HG03139 (cell line): ENCODE data around the gene TRAIP.
"Not testable (repeated sequence)": the region's sequence is repeated elsewhere in the genome, so short reads cannot be mapped to it uniquely, and the experiment has no call there.

Experiments used
- ATAC-seq: cut with Tn5 transposase; IDR thresholded peaks from one replicate; pipeline ENCODE4 v1.9.1; 2021; ENCODE audit not compliant: unreplicated experiment

Gene TRAIP

DNA sequence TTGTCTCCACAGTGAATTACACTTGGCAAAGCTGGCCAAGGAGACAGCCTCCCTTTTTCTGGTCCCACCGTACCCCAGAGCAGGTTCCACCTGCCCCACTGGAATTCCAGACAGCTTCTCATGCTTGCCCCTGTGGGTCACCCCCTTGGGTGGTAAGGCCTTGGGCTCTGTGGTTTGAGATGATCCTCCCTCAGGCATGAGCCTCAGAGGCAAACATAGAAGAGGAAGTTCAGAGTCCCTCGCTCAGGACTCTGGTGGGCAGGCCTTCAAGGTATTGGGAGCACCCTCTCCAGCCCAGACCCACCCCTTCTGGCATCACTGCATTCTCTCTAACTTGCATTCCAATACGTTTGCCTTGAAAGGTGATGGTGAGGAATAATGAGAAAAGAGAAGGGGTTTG lies 25.0 kb downstream of the TRAIP start:
- no peak for ATAC-seq

DNA sequence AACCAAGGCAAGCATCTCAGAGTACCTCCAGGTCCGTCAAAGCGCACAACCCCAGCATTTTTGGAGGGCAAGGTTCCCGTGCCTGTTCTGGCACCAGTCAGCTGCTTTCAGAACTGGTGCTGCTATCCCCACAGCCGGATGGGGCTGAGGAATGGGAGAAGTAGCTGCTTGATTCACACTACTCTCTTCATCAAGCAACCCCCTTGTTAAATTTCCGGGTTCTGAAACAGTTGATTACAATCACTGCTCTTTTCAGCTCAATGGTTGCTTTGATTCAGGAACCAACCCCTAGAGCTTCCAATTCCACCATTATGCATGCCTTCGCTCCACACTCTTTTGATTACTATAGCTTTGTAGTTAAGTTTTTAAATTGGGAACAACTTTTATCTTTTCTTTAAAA lies 30.3 kb downstream of the TRAIP start:
- ATAC-seq: no peak

DNA sequence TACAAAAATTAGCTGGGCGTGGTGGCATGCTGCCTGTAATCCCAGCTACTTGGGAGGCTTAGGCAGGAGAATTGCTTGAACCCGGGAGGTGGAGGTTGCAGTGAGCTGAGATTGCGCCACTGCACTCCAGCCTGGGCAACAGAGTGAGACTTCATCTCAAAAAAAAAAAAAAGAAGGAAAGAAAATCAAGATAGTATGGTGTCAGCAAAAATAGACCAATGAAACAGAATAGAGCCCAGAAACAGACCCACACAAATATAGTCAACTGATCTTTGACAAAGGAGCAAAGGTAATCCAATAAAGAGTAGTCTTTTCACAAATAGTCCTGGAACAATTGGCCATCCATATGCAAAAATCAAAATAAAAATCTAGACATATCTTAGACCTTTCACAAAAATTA lies 33.2 kb downstream of the TRAIP start:
- ATAC-seq: not testable (repeated sequence)

DNA sequence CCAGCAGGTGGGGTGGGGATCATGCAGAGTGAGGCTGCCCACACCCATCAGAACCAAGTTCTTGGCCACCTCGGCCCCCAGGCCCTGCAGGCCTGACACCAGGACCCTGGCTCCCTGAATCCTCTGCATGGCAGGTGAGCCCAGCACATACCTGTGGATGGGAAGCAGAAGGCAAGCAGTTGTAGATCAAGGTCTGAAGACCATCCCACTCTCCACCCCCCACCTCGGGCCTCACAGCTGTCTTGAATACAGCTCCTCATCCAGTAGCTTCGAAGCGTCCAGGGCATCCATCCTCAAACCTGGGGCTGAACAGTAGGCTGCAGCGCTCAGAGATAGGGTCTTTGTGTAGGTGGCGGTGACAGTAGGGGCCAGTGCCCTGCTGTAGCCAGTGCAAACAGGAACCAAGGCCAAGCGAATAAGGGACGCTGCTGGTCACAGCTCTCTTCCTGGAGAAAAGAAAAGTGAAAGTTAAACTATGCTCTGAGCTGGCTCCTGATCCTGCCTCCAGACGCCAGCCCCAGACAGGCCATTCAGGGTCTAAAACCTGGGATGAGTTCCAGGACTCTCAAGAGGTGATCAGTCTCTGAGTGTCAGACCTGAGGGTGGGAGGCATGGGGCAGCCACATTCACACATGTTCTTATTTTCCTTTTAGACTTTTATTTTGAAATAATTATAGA lies 42.7 kb downstream of the TRAIP start, which contains the start of gene UBA7:
Gene UBA7, minus strand, starts transcription at position 457 of the 678 bp plus-strand sequence. Its CDS starts 166 bp downstream, at position 291.
- peak; percentile 64 for ATAC-seq

DNA sequence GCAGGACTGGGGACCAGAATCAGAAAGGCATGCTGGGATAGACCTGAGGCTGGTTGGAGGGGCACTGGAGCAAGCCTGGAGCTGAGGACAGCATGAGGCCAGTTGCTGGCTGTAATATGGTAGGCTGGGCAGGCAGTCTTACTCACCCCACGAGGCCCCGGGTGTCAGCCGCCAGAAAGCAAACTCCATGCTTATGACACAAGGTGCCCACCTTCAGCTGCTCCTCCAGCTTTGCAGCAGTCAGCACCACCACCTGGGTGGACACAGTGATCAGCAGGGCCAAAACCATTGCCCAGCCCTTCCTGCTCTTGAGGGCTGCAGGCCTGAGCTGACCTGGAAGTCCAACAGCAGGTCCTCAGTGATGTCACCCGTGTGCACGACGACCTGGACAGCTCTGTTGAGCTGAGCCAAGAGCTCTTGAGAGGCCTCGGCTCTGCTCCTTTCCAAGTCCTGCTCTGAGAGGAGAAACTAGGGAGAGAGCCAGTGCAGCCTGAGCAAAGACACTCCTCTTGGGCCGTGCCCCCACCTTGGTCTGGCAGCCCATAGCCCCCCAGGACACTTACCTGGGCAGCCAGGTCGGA lies 43.4 kb downstream of the TRAIP start:
- no peak for ATAC-seq

DNA sequence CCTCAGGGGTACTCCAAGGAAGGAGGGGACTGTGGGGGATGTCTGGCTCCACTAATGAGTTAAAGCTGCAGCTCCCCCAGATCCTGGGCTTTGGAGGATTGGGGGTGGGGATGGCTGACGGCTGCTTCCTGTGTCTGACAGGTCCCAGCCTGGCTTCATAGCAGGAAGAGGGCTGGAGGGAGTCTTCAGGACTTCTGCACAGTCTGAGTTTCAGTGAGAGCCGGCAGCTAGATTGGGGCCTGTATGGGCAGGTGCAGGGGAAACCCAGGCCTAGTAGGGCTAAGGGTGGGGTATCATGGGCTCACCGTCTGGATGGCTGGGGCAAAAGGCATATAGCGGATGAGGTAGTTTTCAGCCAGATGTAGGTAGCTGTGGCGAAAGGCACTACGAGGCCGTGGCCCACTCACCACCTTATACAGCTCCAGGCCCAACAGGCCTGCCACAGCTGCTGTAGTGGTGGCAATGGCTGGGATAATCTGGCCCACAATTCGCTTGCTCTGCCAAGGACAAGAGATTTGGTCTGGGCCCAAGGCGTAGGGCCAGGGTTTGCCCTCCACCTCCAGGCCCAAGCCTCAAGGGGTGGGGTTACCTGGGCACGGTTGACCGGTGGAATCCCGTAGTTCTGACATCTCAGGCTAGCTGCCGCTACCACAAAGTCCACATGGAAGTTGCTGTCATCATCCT lies 48.8 kb downstream of the TRAIP start:
- no peak for ATAC-seq

DNA sequence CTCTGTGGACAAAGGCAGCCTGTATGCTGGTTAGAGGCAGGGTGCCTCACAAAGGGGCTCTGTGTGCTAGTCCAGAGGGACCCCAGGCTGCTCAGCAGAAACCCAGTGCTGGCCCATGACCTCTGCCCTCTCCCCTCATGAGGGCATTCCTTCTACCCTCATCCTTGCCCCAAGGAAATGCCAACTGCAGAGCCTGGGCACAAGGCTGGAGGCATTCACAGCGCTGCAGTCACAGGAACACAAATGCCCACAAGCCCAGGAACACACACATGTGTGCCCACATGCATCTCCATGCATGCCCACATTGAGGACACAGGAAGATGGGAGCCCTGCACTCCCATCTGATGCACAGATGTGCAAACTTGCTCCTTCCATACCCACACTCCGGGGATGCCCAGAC lies 49.5 kb downstream of the TRAIP start:
- no peak for ATAC-seq

DNA sequence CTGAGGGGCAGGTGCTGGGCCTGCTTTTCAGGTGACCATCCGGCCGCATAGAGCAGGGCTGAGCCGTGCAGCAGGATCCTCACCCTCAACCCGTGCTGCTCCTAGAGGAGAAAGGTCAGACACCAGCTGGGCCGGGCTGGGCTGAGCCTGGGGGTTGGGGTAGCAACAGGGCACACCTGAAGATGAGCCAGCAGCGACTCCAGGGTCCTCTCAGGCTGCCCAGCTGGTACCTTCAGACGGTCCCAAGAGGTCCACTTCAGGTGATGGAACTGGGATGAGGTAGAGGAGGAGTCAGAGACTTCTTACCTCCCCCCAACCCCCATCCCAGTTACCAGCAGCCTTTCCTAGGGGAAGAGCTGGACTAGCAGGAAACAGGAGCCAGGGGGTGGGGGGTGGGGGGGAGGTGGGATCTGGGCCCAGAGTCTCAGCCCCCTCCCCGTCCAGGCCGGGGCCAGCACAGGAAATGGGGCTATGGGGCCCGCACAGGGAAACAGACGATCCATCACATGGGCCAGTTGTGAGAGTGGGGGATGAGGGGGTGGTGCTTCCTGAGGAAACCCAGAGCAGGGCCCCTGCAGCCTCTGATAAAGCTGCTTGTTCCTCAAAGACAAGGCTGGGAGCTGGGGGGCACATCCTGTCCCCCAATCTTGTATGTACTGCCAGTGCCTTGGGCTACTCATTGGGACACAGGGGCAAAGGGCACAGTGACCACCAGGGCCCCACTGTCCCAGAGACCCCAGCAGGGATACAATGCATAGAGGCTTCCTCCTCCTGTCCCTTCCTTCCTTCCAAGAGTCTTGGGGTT lies 50.3 kb downstream of the TRAIP start:
- ATAC-seq: no peak

DNA sequence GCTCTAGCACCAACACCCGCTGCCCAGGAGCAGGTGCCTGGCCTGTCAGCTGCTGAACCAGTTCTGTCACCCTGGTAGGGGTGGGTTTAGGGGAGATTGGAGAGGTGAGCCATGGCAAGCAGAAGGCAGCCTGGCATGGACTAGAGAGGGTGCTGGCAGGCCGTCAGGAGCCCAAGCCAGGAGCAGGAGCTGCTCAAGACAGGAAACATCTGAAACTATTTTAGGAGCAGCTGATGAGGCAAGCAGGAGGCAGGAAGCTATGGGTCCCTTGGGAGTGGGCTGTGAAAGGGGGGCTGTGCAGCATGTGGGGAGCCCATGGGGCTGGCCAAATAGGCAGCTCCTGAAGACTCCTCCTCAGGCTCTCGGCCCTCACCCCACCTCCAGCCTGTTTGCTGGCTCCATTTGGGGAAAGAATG lies 51.0 kb downstream of the TRAIP start:
- no peak for ATAC-seq

DNA sequence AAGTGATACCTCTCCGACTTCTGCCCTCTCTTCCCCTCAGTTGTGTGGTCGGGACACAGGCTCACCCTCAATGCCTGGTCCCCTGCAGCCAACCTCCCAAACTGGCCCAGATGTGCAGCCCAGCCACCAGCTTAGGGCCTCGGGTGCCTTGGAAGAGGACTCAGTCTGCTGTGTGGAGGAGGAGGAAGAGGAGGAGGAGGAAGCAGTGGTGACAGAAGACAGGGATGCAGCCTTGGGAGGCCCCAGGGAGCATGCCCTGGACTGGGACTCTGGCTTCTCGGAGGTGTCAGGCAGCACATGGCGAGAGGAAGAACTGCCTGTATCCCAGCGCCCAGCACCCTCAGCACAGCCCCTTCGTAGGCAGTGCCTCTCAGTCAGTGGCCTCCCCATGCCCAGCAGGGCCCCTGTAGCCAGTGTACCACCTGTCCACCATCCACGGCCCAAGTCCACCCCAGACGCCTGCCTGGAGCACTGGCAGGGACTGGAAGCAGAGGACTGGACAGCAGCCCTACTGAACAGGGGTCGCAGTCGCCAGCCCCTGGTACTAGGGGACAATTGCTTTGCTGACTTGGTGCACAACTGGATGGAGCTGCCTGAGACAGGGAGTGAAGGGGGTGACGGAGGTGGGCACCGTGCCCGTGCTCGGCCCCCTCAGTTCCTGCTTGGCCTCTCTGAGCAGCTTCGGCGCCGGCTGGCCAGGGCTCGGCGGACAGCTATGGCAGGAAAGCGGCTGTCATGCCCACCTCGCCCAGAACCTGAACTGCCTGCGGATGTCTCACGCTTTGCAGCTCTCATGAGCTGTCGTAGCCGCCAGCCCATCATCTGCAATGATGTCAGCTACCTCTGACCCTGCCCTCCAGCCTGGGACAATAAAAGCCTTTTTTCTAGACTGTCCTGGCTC lies 52.0 kb downstream of the TRAIP start:
- no peak for ATAC-seq

DNA sequence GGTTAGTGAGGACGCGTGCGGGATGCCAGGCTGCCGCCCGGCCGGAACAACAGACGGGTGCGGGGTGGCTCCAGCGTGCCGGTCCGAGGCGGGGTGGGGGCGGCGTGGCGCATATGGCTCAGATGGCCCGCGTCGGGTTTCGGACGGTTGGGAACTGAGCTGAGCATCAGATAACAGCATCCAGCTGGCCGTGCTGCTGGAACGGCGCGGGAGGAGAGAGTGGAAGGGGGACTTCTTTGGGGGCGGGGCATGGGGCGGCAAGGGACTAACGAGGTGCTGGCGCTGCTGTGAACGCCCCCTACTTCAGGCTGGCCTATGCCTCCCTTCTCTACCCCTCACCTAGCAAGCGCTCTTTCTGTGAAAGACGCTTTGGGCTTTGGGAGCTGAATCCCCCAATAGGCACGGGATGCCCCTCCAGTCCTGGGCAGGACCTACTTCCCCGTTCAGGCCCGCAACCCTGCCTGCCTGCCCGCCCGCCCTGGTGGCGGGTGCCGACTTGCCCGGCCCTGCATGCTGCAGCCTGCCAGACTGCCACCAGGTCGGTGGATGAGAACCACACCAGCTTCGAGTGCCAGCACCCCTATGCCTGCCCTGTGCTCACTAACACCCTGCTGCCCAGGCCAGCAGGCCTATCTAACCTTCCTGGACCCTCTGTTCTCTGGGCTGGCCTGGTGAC lies 52.8 kb downstream of the TRAIP start:
- no peak for ATAC-seq

DNA sequence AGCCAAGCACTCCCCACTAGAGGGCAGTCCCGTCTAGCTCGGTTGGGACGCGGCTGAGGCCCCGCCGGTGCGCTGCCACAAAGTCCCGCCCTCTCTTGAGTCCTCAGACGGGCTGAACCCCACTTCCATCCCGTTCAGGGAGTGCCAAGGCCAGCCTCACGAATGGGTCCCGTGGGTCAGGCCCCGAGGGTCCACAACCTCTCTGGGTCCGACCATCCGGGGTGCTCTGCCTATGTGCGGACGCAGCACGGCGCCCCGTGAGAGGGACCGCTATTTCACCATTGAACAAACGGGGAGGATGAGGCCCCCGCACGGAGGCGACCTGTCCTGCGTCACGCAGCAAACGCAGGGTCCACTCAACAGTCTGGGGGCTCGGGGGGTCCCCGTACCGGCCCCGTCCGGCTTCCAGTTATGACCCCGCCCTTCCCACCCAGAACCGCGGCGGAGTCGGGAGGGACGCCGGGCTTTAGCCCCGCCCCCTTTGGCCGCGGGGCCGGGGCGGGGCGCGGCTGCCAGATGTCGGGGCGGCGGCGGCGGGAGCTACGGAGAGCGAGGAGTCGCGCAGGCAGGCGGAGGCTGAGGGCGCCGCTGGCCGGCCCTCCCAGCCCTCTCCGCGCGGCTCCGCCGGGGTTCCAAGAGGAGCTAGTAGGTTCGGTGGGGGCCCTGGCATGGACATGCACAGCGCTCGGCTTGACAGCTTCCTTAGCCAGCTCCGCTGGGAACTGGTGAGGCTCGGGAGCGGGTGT lies 53.5 kb downstream of the TRAIP start, which contains the start of gene INKA1:
Gene INKA1, plus strand, starts transcription at position 543 of the 746 bp plus-strand sequence. Its CDS starts 132 bp downstream, at position 675.
- ATAC-seq: peak; percentile 37

DNA sequence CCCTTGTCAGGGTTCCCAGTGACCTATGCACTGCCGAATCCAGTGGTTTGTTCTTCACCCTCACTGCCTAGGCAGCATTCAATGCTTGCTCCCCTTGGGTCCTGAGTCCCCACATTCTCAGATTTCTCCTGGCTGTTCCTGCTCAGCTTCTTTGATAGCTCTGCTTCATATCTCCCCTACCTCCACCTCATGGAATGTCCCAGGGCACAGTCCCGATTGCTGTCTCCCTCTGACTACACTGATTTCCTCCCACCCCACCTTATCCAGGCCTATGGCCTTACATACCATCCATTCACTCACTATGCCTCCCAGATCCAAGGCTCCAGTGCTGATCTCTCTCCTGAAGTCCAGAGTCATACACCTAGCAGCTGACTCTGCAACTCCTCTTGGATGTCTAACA lies 55.2 kb downstream of the TRAIP start:
- ATAC-seq: no peak

DNA sequence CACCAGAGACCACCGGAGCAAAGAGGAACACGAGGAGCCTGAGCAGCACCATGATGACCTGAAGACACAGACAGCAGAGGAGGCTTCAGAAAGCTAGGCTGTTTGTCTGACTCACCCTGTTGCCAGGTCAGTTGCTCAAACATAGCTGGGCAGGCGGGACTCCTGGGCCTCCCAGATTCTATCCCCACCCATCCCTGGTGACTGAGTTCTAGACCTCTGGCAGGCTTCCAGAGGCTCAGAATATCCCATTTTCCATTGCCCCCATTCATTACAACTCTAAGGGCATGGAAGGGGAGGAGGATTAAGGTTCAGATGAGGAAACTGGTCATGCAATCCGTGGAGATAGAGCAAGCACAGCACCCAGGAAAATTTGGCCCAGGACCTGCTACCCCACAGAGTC lies 56.6 kb downstream of the TRAIP start, which contains the start of gene CDHR4:
Gene CDHR4, minus strand, starts transcription at position 113 of the 400 bp plus-strand sequence. Its CDS starts 61 bp downstream, at position 52.
- no peak for ATAC-seq

DNA sequence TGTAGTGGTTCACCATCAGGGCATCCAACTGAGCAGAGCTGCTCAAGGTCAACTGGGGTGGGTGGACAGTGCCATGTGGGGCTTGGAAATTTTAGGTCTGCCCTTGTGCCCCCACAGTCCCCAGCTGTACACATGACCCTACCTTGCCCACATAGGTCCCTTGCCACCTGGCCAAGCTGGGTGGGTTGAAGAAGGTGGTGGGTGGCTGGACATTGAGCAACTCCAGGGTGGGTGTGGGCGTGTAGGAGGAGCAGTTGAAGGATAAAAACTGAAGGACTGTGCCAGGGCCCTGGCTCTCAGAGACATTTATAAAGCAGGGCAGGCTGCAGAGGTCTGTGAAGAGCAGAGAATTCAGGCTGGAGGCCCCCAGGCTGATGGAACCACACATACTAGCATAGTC lies 57.3 kb downstream of the TRAIP start:
- ATAC-seq: no peak

DNA sequence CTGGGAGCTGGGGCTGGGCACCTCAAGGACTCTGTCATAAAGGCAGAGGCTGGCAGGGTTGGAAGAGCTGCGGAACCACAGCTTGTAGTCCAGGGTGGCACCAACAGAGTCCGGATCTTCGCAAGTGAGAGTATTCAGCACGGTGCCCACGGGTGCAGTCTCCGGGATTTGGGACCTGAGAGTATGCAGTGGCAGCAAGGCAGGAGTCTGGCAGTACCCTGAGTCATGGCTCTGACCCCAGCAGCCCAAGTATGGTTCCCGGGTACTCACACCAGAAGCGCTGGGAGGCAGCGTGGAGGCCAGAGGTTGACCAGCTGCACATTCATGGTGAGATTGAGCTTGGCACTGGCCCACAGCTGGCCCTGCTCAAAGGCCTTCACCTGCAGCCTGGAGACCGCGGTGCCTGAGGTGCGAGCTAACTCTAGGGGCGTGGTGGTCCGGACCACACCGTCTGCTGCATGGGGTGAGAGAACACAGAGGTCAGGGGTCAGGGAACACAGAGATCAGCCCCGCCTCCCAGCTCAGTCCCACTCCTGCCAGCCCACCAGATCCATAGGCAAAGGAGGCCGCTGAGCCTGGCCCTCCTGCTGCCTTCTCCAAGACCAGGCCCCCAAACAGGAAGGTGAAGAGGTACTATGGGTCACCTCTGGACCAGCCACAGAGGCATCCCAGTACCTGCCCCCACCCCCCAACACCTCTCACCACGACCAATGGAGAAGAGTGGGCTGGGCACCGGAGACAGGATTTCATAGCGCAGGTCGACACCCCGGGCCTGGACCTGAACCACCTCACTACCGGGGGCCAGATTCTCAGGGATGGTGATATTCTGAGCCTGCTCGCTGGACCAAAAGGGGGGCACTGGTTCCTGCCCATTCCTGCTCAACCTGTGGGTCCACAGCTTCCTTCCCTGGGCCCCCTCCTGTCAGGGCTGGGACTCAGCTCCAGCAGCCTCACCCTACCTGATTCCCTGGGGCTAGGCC lies 61.1 kb downstream of the TRAIP start:
- no peak for ATAC-seq

DNA sequence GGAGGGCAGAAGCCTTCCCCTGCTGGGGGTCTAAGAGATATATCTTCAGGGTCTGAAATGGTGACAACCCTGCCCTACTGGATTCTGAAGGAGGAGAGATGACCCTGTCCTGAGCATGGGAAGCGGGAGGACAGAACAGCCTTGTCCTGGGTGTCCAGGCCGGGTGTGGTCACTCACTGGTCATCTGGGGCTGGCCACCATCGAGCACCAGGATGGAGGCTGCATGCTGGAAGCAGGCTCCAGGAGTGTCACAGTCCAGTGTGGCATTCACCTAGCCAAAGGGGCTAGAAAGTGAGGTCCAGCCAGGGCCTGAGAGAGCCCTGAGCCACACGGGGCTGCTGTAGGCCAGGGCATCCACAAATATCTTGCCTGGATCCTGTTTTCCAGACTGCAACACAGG lies 61.9 kb downstream of the TRAIP start:
- ATAC-seq: no peak
